GM12878 (cell line): ENCODE results near the gene NMT1. TPM values are rescaled to one million over a fixed set of nuclear protein-coding genes. Genes with fewer than 3 reads are reported as not detected.

Experiments
- ATAC-seq: fragments of 200-7000 bp; cut with Tn5 transposase; 3 replicates; pipeline ENCODE4 v1.9.1; 2020; ENCODE audit warnings: mild to moderate bottlenecking, moderate library complexity
- BruUV-seq: library from RNA; stranded (reverse); fragments of 400-500 nt; replicated peaks from 2 replicates; lab custom pipeline; 2021; lab: Mats Ljungman, UMichigan
- CTCF ChIA-PET: fragments of 300-600 bp; sonication (Branson Sonifier 250); formaldehyde crosslinking; extraction: SDS; loops from one replicate; lab custom pipeline; 2021; ENCODE audit warnings: inconsistent platforms; lab: Yijun Ruan, JAX
- POLR2A ChIA-PET: fragments of 350-600 bp; formaldehyde crosslinking; extraction: SDS; loops from one replicate; lab custom pipeline; 2021; ENCODE audit warnings: inconsistent platforms; lab: Charles Lee
- RAD21 ChIA-PET: fragments of 300-600 bp; sonication (Branson Sonifier 250); formaldehyde crosslinking; loops from one replicate; lab custom pipeline; 2023; ENCODE audit warnings: antibody characterized with exemption; ENCODE audit not compliant: unreplicated experiment; lab: Charles Lee
- SMC1A ChIA-PET: fragments of 300-600 bp; sonication (Branson Sonifier 250); formaldehyde crosslinking; loops from one replicate; lab custom pipeline; 2023; ENCODE audit not compliant: unreplicated experiment, uncharacterized antibody; lab: Charles Lee
- DNase-seq: peaks from one replicate; pipeline ENCODE4 v3.0.0-alpha.2; 2011; ENCODE audit warnings: low read depth, low spot score
- FAIRE-seq: peaks from 3 replicates; lab custom pipeline; 2011; peaks lifted over from hg19 to GRCh38; lab: Jason Lieb, UNC
- H2AFZ ChIP-seq: 2 replicates; pipeline ENCODE4 v1.6.0; 2011; ENCODE audit warnings: low read depth, low read length, control low read depth; ENCODE audit not compliant: control insufficient read depth
- H3K27ac ChIP-seq: 2 replicates; pipeline ENCODE4 v1.5.1; 2011; ENCODE audit warnings: control low read depth; ENCODE audit not compliant: control insufficient read depth, insufficient read depth
- H3K27me3 ChIP-seq, 2 experiments: replicated peaks in 1 of 2; 2 replicates each; pipeline versions ENCODE4 v1.6.0 to v1.6.1; 2011; ENCODE audit warnings: low read length in 1 of 2; ENCODE audit not compliant: control insufficient read depth in 2 of 2, insufficient read depth in 2 of 2
- H3K36me3 ChIP-seq, 2 experiments: 2 replicates each; pipeline ENCODE4 v1.5.1; 2011; ENCODE audit warnings: low read length in 1 of 2; ENCODE audit not compliant: control insufficient read depth in 2 of 2, insufficient read depth in 2 of 2
- H3K4me1 ChIP-seq: 2 replicates; pipeline ENCODE4 v1.6.1; 2011; ENCODE audit warnings: mild to moderate bottlenecking, low read length, moderate library complexity, mixed read lengths; ENCODE audit not compliant: control insufficient read depth, insufficient read depth
- H3K4me2 ChIP-seq: 2 replicates; pipeline ENCODE4 v1.6.0; 2011; ENCODE audit warnings: control low read depth; ENCODE audit not compliant: control insufficient read depth, insufficient read depth
- H3K4me3 ChIP-seq: fragments of 200-600 bp; sonication (generic); 2 replicates; pipeline ENCODE4 v1.5.1; 2016
- H3K79me2 ChIP-seq: 2 replicates; pipeline ENCODE4 v1.6.0; 2011; ENCODE audit warnings: low read length; ENCODE audit not compliant: control insufficient read depth, insufficient read depth
- H3K9ac ChIP-seq: 2 replicates; pipeline ENCODE4 v1.8.0; 2011; ENCODE audit warnings: low read length, control low read depth, mixed read lengths; ENCODE audit not compliant: control insufficient read depth, insufficient read depth
- H3K9me3 ChIP-seq: replicated peaks from 3 replicates; pipeline ENCODE4 v1.5.1; 2011; ENCODE audit warnings: mild to moderate bottlenecking, low read length; ENCODE audit not compliant: control insufficient read depth, insufficient read depth
- H4K20me1 ChIP-seq: 2 replicates; pipeline ENCODE4 v1.6.0; 2011; ENCODE audit not compliant: control insufficient read depth, insufficient read depth
- CHD2 ChIP-seq: IDR thresholded peaks from 2 replicates; pipeline ENCODE4 v1.6.1; 2011; ENCODE audit warnings: low read depth, low read length, improper control_type of control experiment, borderline replicate concordance
- NFIC ChIP-seq: IDR thresholded peaks from 2 replicates; pipeline ENCODE4 v1.6.1; 2012; ENCODE audit warnings: low read depth, mild to moderate bottlenecking, inconsistent platforms, low read length, moderate library complexity
- RUNX3 ChIP-seq: IDR thresholded peaks from 2 replicates; pipeline ENCODE4 v1.6.1; 2012; ENCODE audit warnings: low read length, inconsistent platforms
- YBX1 ChIP-seq: fragments of 450-650 bp; IDR thresholded peaks from 2 replicates; pipeline ENCODE4 v1.6.1; 2016; ENCODE audit warnings: antibody characterized with exemption
- WGBS: methylation state at CpG from one replicate; pipeline ENCODE4 v1.1.6; 2016; ENCODE audit warnings: low lambda C conversion rate; ENCODE audit not compliant: insufficient replicate concordance, insufficient coverage; ENCODE audit errors: missing lambda C conversion rate; 5-methylcytosine and 5-hydroxymethylcytosine counted together
- in situ Hi-C: fragments of 300-500 bp; cut with MboI; formaldehyde crosslinking; loops from 9 replicates; pipeline ENCODE4 v1.14.3; 2018; ENCODE audit warnings: mixed read lengths
- intact Hi-C: fragments of 100-400 bp; cut with micrococcal nuclease; formaldehyde crosslinking; loops from one replicate; pipeline ENCODE4 v1.14.2; 2022; ENCODE audit not compliant: unreplicated experiment
- polyA plus RNA-seq, 11 experiments: library from polyadenylated mRNA; depleted of rRNA in 4 of 11; unstranded in 6 of 11; stranded (reverse) in 5 of 11; fragments of >200 nt; fragmentation: Nextera tagmentation in 4 of 11; fragmentation: Illumina TruSeq in 1 of 11; extraction: Ambion mirVana in 4 of 11; extraction: Trizol in 1 of 11; gene quantifications; 1 replicate in 1 of 11; 2 replicates in 10 of 11; pipeline versions ENCODE4 v1.2.1 to v1.2.3, GENCODE V29; 2011 to 2016; ENCODE audit warnings: inconsistent platforms in 2 of 11, missing spikeins in 2 of 11, low read depth in 1 of 11
- total RNA-seq, 4 experiments: library from RNA; depleted of rRNA in 3 of 4; stranded (reverse); fragments of >200 nt in 3 of 4; fragmentation: Illumina TruSeq in 1 of 4; extraction: Trizol in 1 of 4; gene quantifications; 2 replicates each; pipeline versions ENCODE4 v1.2.1 to v1.2.3, GENCODE V29; 2013 to 2021
- TF ChIP-seq, protein P1 (sequence below): fragments of 450-650 bp; IDR thresholded peaks from 2 replicates; pipeline ENCODE4 v1.6.1; 2016; ENCODE audit warnings: mild to moderate bottlenecking

The NMT1 gene
- total and polyA plus RNA-seq, 10 of the 15 experiments (the other 5 are each of a cell fraction or from before 2014, with no cell fraction given): 96.7 to 395 (median 222) TPM

- in situ Hi-C loops (no loop called here), intact Hi-C loops (no loop called here)
- 70% methylated on average over 5 of the region's 5 CpGs for WGBS
- DNase-seq (no peak), ATAC-seq (no peak), FAIRE-seq (no peak)
- Histone ChIP-seq H2AFZ (no peak overlapping the region), H3K27ac (no peak overlapping the region), H3K27me3 (no peaks in the 10 kb centered on the region), H3K9me3 (no peaks in the 10 kb centered on the region), H4K20me1 (no peaks in the 10 kb centered on the region), H3K4me1 (peaks cover 6% of the 10 kb centered on the region), H3K79me2 (no peaks in the 10 kb centered on the region), H3K4me3 (no peak overlapping the region), H3K9ac (no peak overlapping the region), H3K4me2 (no peak overlapping the region), H3K36me3 (peaks cover 23 to 45% of the 10 kb centered on the region in 2 experiments)
- no peak for TF ChIP-seq YBX1
- no peak for TF ChIP-seq NFIC
- ChIA-PET RAD21 (no interaction called here), POLR2A (interaction anchor here (1.2 kb wide), 1 partner anchor 38 kb away, joined by 3 read pairs; no protein-coding TSS in a partner anchor), SMC1A (interaction anchor here (1.0 to 1.6 kb wide), 4 partner anchors 11 to 27 kb away, joined by 3 to 5 read pairs (median 4); partner anchors contain the start of gene NMT1), CTCF (interaction anchor here (0.7 to 3.8 kb wide), 4 partner anchors 9 to 65 kb away, joined by 3 to 23 read pairs (median 4); partner anchors contain the start of gene ACBD4)
- no TSS peak for BruUV-seq
Observed at GRCh38 chr17:45087978-45088377, 26.9 kb downstream of the NMT1 start.

- FAIRE-seq (no peak), ATAC-seq (no peak), DNase-seq (no peak)
- H3K27ac ChIP-seq: no peak overlapping the region
- intact Hi-C loops: no loop called here
- in situ Hi-C loops: no loop called here
- ChIA-PET POLR2A (interaction anchor here (0.7 to 1.2 kb wide), 2 partner anchors 21 to 38 kb away, joined by 3 to 5 read pairs; no protein-coding TSS in a partner anchor), CTCF (interaction anchor here (0.7 kb wide), 1 partner anchor 168 kb away, joined by 5 read pairs; no protein-coding TSS in a partner anchor), SMC1A (interaction anchor here (1.0 to 1.6 kb wide), 2 partner anchors 15 to 22 kb away, joined by 4 read pairs; no protein-coding TSS in a partner anchor), RAD21 (interaction anchor here (0.6 kb wide), 1 partner anchor 26 kb away, joined by 3 read pairs; no protein-coding TSS in a partner anchor)
- H4K20me1 ChIP-seq: no peaks in the 10 kb centered on the region
- TF ChIP-seq, protein P1, sequence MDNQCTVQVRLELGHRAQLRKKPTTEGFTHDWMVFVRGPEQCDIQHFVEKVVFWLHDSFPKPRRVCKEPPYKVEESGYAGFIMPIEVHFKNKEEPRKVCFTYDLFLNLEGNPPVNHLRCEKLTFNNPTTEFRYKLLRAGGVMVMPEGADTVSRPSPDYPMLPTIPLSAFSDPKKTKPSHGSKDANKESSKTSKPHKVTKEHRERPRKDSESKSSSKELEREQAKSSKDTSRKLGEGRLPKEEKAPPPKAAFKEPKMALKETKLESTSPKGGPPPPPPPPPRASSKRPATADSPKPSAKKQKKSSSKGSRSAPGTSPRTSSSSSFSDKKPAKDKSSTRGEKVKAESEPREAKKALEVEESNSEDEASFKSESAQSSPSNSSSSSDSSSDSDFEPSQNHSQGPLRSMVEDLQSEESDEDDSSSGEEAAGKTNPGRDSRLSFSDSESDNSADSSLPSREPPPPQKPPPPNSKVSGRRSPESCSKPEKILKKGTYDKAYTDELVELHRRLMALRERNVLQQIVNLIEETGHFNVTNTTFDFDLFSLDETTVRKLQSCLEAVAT: no peak
- TF ChIP-seq RUNX3 (peak; percentile 48; the same call in 1 of the 2 replicates), CHD2 (no peak)
- H3K4me2 ChIP-seq: no peak overlapping the region
- no peak overlapping the region for H3K4me3 ChIP-seq
- H3K9me3 ChIP-seq: no peaks in the 10 kb centered on the region
- H2AFZ ChIP-seq: no peak overlapping the region
- BruUV-seq: TSS peak; percentile 55
- peaks cover 6% of the 10 kb centered on the region for H3K4me1 ChIP-seq
- 17% methylated on average over 3 of the region's 3 CpGs for WGBS
- H3K36me3 ChIP-seq: peaks cover 30 to 47% of the 10 kb centered on the region in 2 experiments
- H3K27me3 ChIP-seq: no peaks in the 10 kb centered on the region
- no peak overlapping the region for H3K9ac ChIP-seq
- H3K79me2 ChIP-seq: no peaks in the 10 kb centered on the region
Observed at GRCh38 chr17:45088741-45089140, 27.6 kb downstream of the NMT1 start.
